ENCODE data around the gene STX16.

Gene STX16

DNA sequence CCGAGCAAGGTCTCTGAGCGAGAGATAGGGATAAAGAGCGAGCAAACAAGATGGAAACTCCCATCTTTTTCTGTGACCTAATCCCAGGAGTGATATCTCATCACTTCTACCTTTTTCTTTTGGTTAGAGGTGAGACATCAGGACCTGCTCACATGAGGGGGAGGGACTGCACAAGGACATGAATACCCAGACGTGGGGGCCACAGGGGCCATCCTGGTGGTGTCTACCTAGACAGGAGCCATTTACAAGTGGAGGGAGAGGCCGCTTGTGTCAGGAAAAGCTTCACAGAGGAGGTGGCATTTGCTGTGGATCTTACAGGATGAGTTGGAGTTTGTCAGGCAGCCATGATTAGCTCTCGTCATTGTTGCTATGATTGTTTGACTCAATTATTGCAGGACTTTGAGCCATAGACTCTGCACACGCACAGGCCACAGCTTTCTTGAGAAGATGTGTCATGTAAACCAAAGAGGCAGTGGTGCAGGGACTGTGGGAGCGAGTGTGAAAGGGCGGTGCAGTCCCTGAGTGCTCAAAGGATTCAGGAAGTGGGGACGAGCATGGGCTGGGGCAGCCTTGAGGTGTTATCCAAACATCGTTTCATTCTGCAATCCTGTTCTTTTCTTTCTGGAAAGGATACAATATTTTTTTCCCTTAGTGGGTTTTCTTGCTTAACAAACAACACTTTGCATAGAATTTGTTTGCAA, 49.2 kb downstream of the STX16 start:
- DNase-seq: no peak

DNA sequence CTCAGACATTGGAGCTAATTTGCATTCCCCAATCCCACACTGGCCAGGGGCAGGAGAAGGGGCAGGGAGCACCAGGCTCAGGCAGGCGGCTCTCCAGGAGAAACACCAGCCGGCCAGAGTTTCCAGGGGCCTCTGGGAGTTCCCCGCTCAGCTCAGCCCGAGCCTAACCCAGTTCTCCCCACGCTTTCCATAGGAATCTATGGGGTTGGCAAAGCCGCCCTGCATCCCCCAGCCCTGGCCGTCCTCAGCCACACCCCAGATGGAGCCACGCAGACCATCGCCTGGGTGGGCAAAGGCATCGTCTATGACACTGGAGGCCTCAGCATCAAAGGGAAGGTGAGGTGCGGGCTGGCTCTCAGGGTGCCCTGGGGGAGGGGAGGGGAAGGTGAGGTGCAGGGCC, 49.7 kb downstream of the STX16 start:
- no peak for DNase-seq

DNA sequence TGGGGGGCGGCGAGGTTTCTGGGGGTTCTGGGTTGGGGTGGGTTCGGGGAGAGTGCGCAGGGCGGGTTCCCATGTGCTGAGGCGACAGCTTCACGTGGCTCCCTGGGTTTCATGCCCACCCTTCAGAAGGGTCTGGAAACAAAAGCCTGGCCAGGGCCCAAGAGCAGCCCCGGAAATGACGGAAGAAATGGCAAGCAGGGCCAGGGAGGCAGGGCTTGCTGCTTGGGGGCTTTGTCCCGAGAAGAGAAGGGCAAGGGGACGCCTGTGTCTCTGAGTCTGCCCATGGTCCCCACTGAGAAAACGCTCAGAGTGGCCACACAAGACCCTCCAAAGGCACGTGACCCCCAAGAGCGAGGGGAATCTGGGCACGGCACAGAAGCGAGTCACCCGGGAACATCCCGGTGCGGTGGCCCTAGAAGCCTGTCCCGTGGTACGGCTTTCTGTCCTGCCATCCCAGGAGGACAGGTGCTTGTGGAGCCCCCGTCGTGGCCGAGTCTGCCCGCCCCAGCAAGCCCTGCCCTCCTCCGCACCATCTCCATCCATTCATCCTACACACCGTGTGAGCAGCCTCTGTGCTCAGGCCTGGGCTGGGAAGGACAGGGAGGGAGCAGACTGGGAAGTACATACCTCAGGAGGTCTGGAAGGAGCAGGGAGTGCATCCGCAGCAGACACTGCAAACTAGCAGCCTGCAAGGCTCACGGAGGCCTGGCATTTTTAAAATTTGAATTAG, 50.5 kb downstream of the STX16 start:
- no peak for DNase-seq

DNA sequence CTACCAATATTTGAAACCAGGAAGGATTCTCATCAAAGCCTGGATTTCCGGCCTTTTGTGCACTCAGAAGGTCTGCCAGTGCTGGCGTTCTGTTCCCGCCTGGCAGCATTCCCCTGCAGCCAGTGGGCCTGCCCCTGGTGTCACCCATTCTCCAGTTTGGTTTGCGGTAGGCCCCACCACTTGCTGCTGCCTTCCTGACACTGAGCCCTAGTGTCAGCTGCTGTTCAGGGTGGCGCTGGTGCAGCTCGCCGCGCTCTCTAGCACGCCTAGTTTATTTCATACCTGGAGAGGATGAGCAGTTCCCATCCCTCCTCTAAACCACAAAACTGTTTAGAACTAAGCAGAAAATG, 51.1 kb downstream of the STX16 start:
- no peak for DNase-seq

DNA sequence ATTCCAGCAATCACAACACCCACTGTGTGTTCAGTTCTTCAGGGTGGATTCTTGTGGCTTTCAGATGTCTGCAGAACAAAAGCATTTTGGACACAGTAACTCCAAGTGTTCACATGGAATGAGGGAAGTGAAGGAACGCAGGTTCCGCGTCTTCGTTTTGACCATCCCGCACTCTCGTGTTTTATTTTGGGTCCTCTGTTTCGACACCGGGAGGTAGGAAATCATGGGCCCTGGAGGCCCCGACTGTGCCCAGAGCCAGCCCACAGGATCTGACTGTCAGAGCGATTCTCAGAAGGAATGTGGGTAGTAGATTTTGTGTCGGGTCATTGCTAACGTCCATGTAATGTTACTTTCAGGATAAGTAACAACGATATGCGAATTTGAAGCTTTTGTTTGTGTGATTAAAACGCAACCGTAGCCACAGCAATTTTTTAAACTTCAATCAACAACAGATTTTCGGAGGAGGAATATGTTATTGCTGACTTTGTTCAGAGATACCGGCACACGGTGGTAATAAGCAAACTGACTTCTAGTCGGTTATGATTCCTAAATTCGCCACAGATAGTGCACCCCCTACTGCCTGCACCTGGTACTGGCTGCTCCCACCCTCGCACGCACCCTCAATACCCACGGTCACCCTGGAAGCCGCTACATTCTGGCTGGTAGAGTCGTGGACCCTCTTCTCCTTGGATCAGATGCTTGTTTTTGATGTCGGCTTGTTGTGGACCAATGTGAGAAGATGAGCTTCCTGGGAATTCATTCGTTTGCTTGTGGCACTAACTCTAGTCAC, 52.0 kb downstream of the STX16 start:
- no peak for DNase-seq

DNA sequence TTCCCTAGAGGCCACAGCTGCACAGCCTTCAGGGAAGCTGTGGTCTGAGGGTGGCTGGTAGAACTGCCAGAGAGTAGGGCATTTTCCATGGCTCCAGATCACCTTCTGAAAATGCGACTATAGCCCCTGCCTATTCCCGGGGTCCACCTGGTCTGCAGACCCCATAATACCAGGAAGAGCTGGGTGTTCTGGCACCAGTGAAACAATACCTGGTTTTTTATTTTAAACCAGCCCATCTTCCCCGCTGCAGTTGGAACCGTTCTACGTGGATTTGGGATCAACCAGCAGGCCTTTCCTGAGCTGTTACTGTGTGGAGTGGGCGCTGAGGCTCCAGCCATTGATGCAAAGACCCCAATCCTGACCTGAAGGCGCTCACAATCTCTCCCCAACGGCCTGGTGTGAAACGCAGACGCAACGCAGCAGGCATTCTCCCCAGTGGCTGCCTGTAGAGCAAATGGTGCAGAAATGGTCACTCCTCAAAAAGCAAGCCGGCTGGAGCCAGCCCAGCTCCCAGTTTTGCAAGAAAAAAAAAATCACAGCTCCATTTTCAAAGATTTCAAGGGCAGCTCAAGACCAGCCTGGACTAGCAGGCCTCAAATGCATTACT, 52.8 kb downstream of the STX16 start:
- no peak for DNase-seq

DNA sequence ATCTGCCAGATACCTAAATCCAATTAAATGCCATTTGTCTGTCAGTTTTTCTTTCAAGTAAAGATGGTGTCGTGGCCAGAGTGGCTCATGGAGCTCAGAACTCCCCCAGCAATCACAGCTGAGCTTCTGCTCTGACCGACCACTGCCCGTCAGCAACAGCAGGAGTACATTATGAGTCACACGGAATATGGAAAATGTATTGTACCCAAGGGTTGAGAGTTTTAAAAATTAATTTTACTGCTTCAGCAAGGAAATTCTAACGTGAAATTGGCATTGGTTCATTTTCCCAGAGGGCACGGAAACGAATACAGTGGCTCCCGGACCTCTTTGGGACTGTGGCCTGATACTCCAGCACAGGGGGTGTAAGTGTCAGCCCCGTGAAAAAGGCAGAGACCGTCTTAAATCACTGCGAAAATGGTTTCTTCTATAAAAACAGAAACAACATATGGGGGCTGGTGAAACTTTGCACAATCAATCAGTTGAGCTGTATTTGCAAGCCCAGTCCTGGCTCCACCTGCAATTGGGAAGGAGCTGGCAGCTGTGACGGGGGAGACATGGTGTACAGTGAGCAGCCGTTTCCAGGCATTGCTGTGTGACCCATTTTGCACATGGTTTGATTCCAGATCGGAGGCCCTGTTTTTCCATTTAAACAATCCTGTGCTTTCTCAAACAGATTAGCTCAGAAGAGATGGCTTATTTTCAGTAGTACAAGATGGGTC, 54.3 kb downstream of the STX16 start:
- no peak for DNase-seq

DNA sequence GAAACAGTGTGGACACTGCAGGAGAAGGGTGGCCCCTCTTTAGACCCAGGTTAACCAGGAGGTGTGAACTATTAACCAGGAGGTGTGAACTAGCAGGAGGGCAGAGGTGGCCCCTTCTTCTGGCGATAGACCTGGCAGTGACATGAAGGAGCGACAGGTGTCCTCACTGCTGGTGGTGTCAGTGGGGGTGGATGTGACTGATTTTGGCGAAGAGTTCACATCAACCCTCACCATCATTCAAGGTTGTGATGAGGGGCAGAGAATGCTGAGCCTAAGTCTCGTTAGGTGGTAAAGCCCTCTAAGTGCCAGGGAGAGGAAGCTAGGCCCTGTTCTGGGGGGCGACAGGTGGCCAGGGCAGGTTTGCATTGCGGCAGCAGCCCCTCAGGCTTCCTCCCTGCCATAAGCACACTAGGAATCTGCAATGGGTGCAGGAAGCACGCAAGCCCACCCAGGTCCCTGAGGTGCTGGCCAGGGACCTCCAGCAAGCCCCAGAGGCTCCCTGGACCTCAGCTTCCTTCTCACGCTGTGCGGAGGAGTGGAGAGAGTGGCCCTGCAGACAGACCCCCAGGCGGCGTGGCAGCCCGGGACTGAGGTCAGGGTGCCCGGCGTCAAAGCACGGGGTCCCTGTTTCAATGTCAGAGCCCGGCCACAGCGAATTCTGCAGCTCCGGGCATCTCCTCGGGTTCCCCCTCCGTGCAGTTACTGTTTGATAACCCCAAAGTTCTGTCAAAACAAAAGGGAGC, 55.2 kb downstream of the STX16 start:
- no peak for DNase-seq

DNA sequence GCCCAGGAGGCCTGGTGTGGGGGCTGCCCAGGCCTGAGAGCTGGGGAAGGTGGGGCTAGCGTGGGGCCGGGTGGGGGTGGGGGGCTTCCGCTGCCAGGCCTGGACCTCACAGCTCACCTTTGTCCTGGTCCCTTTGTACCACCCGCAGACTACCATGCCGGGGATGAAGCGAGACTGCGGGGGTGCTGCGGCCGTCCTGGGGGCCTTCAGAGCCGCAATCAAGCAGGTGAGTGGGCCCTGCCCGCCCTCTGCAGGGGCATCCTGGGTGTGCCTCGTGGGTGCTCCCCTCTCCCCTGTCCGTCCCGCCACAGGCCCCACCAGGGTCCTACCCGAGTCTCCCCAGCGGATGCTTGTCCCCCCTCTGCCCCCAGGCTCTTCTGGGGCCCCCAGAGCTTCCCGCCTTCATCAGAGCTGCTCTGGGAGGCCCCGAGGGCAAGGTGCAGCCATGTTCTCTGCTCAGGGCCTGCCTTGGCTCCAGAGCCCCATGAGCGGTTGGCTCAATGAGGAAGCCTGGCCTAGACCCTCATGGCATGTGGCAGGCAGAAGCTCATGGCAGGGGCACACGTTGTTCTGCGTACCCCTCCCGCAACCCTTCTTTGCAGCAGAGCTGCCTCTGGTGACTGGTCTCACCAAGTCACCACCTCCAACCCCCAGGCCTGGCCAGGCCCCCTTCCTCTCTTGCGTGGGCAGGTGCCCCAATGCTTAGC, 56.0 kb downstream of the STX16 start:
- no peak for DNase-seq

DNA sequence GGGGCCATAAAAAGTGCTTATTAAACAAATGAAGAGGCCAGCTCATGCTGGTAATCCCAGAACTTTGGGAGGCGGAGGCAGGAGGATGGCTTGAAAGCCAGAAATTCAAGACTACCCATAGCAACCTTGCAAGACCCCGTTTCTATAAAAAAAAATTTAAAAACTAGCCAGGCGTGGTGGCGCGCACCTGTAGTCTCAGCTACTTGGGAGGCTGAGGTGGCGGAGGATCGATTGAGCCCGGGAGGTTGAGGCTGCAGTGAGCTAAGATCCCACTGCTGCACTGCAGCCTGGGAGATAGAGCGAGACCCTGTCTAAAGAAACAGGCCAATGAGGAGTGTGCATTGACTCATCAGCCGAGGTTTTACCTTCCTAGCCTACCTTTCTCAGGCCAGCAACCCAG, 56.7 kb downstream of the STX16 start:
- no peak for DNase-seq

DNA sequence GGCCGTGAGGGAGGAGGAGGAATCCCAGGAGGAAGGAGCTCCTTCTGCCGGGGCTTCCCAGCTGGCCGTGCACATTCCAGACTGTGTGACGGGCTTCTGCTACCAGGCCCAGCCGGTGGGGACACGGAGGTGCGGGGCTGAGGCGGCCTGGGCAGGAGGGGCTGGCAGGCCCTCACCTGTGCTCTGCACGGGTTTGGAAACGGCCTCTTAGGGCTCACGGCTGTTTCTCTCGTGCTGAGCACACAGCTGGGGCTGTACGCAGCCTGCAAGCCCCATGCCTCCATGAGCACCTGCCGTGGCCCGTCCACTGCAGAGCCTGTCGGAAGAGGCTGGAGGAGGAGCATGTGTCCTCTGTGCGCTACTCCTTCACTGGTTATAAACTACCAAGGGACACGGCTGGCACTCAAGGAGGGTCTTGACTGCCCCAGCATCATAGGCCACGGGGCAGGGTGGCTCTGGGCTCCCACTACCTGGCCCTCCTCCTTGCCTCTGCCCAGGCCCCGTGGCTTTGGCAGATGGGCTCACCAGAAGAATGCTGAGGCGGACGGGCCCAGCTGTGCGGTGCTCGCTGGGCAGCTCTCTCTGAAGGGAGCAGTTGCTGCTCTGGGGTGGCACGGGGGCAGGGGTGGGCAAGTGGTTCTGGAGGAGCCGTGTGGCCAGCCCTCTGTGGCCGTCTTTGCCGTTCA, 57.3 kb downstream of the STX16 start:
- DNase-seq: peak in 1 of 2 experiments; percentile 16

DNA sequence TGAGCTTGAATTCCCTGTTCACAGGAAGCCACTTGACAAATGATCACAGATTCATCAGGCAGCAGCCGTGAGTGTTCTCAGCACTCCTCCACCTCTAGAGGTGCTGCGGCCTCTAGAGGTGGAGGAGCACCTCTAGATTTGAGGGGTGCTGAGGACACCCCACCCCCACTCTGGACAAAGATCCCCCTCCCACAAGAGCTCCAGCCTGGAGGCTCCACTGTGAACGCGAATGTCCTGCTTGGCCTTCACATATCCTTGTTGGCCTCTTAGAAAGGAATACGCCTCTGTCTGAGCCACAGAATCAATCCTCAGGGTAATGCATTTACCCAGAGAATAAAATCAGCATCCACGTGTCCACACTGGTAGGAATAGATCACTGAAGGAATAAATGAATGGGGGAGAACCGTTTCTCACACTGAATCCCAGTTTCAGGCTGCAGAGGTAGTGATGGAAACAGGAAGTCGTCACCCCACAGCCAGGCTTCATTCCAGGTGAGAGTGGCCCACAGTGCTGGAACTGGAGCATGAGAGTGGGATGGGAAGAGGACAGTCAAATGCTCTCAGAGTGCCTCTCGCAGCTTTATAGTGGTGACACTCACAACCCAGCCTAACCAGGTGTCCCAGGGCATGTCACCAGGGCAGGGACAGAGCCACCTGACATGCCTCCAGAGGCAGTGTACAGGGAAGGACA, 58.1 kb downstream of the STX16 start:
- no peak for DNase-seq

DNA sequence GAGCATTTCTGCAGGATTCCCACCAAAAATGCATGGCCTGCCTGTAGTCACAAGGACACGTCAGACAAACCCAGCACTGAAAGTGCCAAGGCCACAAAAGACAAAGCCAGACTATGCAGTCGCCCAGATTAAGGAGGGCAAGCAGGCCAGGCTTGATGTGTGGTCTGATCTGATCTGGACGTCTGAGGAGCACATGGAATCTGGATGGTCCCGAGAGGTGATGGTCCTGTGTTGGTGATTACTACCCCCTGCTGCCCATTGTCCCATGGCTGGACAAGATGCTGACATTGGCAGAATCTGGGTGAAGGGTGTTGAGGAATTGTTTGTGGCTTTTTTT, 58.6 kb downstream of the STX16 start:
- no peak for DNase-seq

DNA sequence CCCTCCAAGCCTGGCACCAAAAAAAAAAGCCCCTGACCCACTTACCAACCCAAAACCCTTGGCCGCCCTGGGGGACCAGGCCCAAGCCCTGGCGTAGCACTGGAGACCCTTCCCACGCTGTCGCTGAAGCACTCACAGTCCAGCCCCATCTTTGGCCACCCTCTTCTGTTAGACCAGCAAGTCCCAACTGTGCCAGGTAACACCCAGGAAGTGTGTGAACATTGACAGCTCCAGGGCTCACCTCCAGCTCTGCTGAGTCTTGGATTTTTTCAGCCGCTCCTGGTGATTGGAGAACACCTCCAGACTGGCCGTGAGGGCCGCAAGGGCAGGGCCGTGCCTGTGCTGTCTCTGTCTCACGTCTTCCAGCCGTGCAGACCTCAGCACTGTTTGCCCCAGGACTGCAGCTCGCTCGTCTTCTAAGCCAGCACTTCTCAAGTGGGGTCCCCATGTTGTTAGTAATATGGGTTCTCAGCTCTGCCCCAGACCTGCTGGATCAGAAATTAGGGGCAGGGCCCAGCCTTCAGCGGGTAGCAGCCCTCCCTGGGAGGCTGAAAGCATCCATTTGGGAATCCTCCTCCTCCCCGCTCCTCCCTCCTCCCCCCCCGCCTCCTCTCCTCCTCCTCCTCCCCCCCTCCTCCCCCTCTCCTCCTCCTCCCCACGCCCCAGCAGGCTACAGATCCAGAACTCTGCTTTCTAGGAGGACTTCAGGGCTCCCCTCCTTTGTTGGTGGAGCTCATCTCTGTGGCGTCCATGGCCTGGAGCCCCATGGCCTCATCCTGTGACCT, 59.6 kb downstream of the STX16 start:
- no peak for DNase-seq

DNA sequence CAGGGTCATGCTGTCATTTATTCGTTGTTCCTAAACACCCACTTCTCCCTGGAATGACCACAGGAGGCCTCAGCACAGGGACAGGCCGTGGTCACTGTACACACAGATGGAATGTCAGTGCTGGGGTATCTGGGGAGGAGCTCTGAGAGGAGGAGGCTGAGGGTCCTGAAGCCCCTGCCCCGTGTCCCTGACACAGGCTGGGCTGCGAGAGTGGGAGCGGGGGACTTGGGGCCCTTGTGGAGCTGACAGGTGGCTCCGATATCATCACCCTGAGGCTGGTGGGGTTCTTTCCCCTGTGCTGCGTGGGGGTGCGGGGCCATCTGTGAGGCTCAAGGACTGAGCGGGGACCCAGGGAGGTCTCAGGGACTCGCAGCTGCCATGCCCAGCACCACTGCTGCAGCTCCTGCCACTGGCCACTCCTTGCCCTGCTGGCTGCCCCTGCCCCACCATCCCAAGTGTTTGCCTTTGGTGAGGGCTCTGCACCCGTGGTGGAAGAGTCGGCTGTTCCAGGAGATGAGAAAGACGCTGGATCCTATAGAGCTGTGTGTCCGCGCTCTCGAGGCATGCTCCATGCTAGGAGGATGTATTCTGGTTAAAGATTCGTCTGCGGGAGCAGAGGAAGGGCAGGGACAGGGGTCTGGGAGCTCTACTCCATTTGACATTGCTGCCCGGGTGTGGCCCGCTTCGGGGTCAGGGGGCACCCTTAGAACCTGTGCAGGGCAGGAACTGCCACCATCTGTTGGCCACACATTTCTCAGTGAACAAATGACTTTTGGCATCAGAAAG, 60.4 kb downstream of the STX16 start:
- no peak for DNase-seq

DNA sequence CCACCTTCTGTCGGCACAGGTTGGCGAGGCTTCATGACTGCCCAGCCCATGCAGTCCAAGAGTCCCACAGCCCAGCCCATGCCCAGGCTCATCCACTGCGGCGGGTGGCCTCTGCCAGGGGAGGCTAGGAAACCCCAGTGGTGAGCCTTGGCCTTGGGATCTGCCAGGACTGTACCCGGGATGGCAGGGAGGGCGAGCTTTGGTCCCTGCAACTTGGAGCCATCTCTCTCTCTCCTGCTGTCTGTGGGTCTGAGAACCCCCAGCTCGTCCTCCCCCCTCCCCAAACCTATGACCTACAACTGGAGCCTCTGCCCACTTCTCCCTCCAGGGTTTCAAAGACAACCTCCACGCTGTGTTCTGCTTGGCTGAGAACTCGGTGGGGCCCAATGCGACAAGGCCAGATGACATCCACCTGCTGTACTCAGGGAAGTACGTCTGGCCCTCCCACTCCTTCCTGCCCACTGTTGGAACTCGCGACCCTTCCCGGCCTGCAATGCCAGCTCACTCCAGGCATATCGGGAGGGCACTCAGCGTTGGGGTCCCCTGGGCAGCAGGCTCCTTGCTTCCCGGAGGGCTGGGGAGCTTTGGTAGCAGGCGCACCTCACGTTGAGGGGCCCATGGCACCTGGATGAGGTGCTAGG, 61.2 kb downstream of the STX16 start:
- DNase-seq: no peak

DNA sequence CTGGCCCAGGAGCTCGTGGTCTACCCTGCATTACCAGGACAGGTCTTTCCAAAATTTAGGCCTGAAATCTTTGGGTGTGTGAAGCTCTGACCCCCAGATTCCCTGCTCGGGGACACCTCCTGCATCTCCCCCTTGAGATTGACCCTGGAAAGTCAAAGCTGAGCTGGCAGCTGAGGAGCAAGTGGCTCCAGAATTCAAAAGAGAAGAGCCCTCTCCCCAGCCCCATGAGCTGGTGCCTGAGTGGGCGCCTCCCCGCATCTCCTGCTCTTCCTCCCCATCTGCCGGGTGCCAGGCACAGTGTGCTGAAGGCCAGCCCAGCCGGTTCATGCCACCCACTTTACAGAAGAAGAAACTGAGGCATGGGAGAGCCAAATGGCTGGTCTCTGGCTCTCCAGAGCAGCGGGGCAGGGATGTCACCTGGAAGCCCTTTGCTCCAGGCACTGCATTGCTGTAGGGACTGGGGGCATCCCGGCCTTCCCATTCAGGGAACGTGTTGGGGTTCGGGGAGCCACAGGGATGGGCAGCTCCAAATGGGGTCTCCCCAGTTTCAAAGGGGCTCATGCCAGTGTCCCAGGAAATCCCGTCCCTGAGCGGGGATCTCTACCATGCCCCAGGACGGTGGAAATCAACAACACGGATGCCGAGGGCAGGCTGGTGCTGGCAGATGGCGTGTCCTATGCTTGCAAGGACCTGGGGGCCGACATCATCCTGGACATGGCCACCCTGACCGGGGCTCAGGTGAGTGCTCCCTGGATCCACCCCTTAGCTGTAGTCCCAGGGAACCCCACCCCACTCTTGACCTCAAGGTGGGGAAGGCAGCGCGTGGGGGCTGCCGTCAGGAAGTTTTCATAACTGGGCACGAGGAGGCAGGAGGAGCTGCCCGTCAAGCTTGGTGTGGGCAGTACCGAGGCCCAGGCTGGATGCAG, 62.0 kb downstream of the STX16 start:
- no peak for DNase-seq
